Measurements from ENCODE around the gene BRD2. TPM values are rescaled to one million over a fixed set of nuclear protein-coding genes. Genes with fewer than 3 reads are reported as not detected.
A peak's percentile ranks its signal among the peaks of the same experiment; 100 is the strongest.

The BRD2 gene
- total RNA-seq, 8 experiments from 2014 or later = 124 to 401 (median 193) TPM

- Histone ChIP-seq H3K27ac (no peak overlapping the region), H3K4me1 (replicated peaks in 1 of 2) (peaks cover 13 to 15% of the 10 kb centered on the region in 2 donors), H3K4me3 (no peak overlapping the region)
- ATAC-seq (replicated peaks in 6 of 8) = no peak
- in situ Hi-C loops (cut with MboI; ENCODE audit: low pct_unique_long_range_greater_than_20kb in 2 of 9, low sequenced_read_pairs in 9 of 9, unreplicated experiment in 9 of 9) = loop anchor here in 4 of 9 experiments (25.0 kb wide), 1 partner anchor 91 kb away; no protein-coding TSS in a partner anchor
- WGBS, 10 experiments = 77 to 100% (median 90%) methylated on average over 4 to 7 of the region's 7 CpGs; no CpG with 5 or more reads in 1 of the 10 experiments
These were observed 9.5 kb downstream of the BRD2 start for GRCh38 chr6:32977953-32978324.

- Histone ChIP-seq H3K27ac (no peak overlapping the region), H3K4me3 (no peak overlapping the region), H3K4me1 (replicated peaks in 1 of 2) (peaks cover 13 to 14% of the 10 kb centered on the region in 2 donors)
- WGBS, 10 experiments = 79 to 100% (median 98%) methylated on average over 1 to 9 of the region's 12 CpGs; no CpG with 5 or more reads in 2 of the 10 experiments
- no peak for ATAC-seq (replicated peaks in 6 of 8)
- in situ Hi-C loops (cut with MboI; ENCODE audit: low pct_unique_long_range_greater_than_20kb in 2 of 9, low sequenced_read_pairs in 9 of 9, unreplicated experiment in 9 of 9) = loop anchor here in 4 of 9 experiments (25.0 kb wide), 1 partner anchor 93 kb away; no protein-coding TSS in a partner anchor
These were observed 11.5 kb downstream of the BRD2 start for GRCh38 chr6:32979720-32980487.

DNA sequence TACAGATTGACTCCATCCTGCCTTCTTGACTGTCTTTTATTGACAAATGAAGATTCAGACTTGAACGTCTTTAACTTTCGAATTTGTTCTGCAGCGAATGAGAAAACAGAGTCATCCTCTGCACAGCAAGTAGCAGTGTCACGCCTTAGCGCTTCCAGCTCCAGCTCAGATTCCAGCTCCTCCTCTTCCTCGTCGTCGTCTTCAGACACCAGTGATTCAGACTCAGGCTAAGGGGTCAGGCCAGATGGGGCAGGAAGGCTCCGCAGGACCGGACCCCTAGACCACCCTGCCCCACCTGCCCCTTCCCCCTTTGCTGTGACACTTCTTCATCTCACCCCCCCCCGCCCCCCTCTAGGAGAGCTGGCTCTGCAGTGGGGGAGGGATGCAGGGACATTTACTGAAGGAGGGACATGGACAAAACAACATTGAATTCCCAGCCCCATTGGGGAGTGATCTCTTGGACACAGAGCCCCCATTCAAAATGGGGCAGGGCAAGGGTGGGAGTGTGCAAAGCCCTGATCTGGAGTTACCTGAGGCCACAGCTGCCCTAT is 12.2 kb downstream of the BRD2 start:
- H3K27ac ChIP-seq = no peak overlapping the region
- 78 to 95% (median 85%) methylated on average over 3 to 5 of the region's 11 CpGs; no CpG with 5 or more reads in 5 of the 10 experiments for WGBS, 10 experiments
- peaks cover 7 to 10% of the 10 kb centered on the region in 2 donors for H3K4me1 ChIP-seq (replicated peaks in 1 of 2)
- peak in 4 of 8 experiments; percentile 3 to 9 (median 5) for ATAC-seq (replicated peaks in 6 of 8)
- no peak overlapping the region for H3K4me3 ChIP-seq
- in situ Hi-C loops (cut with MboI; ENCODE audit: low pct_unique_long_range_greater_than_20kb in 2 of 9, low sequenced_read_pairs in 9 of 9, unreplicated experiment in 9 of 9) = loop anchor here in 4 of 9 experiments (25.0 kb wide), 1 partner anchor 93 kb away; no protein-coding TSS in a partner anchor

DNA sequence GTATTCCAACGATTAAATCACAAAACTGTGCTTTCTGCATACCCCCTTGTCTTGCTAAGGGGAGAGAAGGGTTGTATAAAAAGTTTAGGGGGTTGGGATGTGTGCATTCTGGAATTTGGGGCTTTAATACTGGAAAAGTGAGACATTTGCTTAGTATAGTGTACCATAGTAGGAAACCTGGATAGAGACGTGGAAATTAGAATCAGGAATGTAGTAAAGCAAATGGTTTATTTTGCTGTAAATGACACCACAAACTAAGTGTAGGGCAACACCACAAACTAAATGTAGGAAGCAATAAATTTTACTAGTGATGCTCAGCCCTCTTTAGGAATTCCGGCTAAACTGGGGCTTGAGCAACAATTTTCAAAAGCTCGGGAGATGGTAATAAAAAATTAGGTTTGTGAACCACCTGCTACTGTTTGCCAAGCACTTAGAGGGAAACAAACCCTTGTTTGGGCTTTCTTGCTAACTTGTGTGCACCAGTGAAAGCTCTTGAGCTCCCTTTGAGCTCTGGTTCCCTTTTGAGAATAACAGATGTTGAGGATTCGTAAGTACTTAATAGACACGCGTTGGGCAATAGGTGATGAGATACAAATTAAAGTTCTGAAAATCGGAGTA is 13.8 kb downstream of the BRD2 start:
- ATAC-seq (replicated peaks in 6 of 8) = no peak
- Histone ChIP-seq H3K27ac (no peak overlapping the region), H3K4me3 (no peak overlapping the region), H3K4me1 (replicated peaks in 1 of 2) (no peaks in the 10 kb centered on the region)
- WGBS, 10 experiments = 34 to 83% (median 75%) methylated on average over 2 to 8 of the region's 8 CpGs; no CpG with 5 or more reads in 2 of the 10 experiments
- in situ Hi-C loops (cut with MboI; ENCODE audit: low pct_unique_long_range_greater_than_20kb in 2 of 9, low sequenced_read_pairs in 9 of 9, unreplicated experiment in 9 of 9) = loop anchor here in 4 of 9 experiments (25.0 kb wide), 1 partner anchor 95 kb away; no protein-coding TSS in a partner anchor

DNA sequence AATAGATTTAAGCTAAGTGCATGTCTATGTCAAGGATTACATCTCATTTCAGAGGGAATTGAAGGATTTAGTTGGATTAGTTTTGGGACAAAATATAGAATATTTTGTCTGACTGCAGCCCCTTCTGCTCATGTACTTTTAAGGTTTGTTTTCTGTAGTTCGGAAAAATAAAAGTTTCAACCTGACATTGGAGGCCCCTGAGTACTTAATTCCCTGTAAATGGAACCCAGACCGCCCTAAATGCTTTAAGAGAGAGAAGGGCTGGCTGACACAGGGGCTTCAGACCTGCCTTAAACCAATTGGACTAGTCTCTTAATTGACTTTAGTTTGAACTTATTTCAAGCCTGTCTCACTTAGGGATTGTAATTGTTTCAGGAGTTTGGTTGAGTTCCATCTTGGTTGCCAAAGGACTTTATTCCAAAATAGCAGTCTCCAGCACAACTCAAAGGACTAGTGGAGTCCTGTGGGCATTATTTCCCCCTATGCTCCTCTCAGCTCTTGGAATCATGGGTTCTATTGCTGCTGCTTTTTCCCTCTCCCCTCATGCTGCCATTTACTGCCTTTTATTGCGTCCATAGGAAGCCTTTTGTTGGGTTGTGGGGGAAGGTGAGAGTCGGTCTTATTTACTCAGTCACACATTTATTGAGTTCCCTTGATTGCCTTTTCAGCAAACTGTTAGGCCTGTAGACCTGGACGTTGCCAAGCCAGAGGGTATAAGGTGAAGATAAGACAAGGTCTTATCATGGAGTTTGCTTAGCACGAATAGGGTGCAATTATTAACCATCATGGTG is 14.5 kb downstream of the BRD2 start:
- H3K4me1 ChIP-seq (replicated peaks in 1 of 2) = no peaks in the 10 kb centered on the region
- peak in 7 of 8 experiments; percentile 0 to 4 (median 1) for ATAC-seq (replicated peaks in 6 of 8)
- in situ Hi-C loops (cut with MboI; ENCODE audit: low pct_unique_long_range_greater_than_20kb in 2 of 9, low sequenced_read_pairs in 9 of 9, unreplicated experiment in 9 of 9) = loop anchor here in 4 of 9 experiments (25.0 kb wide), 1 partner anchor 96 kb away; no protein-coding TSS in a partner anchor
- 0 to 89% (median 58%) methylated on average over 1 to 6 of the region's 6 CpGs for WGBS, 10 experiments
- H3K4me3 ChIP-seq = no peak overlapping the region
- H3K27ac ChIP-seq = no peak overlapping the region

DNA sequence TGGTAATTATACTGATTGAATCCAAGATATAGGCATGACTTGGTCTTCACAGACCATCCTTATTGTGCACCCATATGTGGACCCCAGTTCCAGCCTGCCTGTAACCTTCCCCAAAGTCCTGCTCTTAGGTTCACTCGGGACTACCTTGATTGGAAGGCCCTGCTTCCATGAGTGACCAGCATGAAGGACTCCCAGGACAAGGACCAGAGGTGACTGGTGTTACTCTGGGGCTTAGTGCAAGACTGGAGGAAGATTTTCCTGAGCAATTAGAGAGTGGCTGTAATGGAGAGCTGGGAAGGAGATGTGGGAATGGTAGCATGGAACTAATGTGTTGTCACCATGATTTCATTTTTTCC is 15.1 kb downstream of the BRD2 start:
- Histone ChIP-seq H3K27ac (no peak overlapping the region), H3K4me3 (no peak overlapping the region), H3K4me1 (replicated peaks in 1 of 2) (no peaks in the 10 kb centered on the region)
- in situ Hi-C loops (cut with MboI; ENCODE audit: low pct_unique_long_range_greater_than_20kb in 2 of 9, low sequenced_read_pairs in 9 of 9, unreplicated experiment in 9 of 9) = loop anchor here in 4 of 9 experiments (25.0 kb wide), 1 partner anchor 96 kb away; no protein-coding TSS in a partner anchor
- WGBS, 10 experiments = 80 to 100% (median 83%) methylated on average over 1 of the region's 1 CpG; no CpG with 5 or more reads in 7 of the 10 experiments
- peak in 7 of 8 experiments; percentile 4 to 22 (median 10) for ATAC-seq (replicated peaks in 6 of 8)

DNA sequence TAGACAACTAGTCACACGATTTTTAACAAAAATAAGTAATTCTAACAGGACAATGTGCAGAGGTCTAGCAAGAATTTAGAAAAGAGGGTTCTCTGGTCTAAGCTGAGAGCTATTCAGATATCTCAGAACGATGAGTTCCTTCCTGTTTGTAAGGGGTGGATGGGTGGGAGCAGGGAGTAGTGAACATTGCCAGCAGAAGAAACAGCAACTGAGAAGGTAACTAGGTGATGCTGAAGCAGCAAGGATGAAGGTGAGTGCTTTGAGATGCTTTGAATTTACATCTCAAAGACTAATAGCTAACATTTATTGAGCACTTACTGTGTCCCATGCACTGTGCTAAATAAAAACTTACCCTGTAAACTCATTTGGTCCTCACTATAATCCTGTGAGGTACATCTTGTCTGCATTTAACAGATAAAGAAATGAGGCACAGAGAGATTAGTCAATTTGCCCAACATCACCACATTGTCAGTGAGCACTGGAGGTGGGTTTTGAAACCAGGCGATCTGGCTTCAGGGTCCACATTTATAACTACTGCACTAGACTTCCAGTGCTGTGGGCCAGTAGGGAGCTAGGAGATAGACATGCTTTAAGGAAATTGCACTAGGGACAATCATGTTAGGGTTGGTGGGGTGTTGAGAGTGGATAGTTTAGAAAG is 15.7 kb downstream of the BRD2 start:
- in situ Hi-C loops (cut with MboI; ENCODE audit: low pct_unique_long_range_greater_than_20kb in 2 of 9, low sequenced_read_pairs in 9 of 9, unreplicated experiment in 9 of 9) = loop anchor here in 4 of 9 experiments (25.0 kb wide), 1 partner anchor 97 kb away; no protein-coding TSS in a partner anchor
- WGBS, 10 experiments = 0 to 86% (median 40%) methylated on average over 1 to 3 of the region's 3 CpGs; no CpG with 5 or more reads in 1 of the 10 experiments
- no peak overlapping the region for H3K27ac ChIP-seq

DNA sequence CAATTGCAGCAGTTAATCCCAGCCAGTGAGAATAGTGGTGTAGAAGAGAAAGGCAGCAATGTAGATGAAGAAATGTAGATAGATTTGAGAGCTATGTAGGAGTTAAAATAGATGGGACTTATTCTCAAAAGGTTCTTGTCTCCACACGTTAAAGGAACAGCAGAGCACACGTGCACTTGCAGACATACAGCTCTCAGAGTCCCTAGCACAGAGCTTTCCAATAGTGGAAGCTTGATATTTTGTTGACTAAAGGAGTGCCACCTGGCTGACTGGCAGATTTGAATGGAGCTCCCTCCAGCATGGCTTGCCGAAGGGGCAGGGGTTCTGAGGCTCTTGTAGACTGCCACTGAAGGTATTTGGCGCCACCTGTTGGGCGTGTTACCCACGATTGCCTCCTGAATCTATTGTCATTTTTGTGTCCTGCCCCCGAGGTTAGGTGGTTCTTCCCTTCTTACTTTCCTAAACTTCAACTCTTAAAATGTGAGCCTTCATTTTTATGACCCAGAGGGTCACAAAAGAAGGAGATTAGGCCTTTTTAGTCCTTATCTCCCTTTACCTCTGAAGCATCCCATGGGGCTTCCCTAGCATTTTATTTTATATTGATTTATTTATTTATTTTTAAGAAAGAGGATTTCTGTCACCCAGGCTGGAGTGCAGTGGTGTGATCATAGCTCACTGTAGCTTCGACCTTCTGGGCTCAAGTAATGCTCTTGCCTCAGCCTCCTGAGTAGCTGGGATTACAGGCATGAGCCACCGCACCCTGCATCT is 16.4 kb downstream of the BRD2 start:
- 0 to 33% (median 0%) methylated on average over 1 to 8 of the region's 9 CpGs for WGBS, 10 experiments

More for the DNA sequence above, 15.7 kb downstream of the BRD2 start:
- Histone ChIP-seq H3K4me3 (no peak overlapping the region), H3K4me1 (replicated peaks in 1 of 2) (no peaks in the 10 kb centered on the region)
- peak in 6 of 8 experiments; percentile 1 to 25 (median 8) for ATAC-seq (replicated peaks in 6 of 8)

GRCh38 chr6:32989368-32989767 is 21.0 kb downstream of the BRD2 start:
- no peak overlapping the region for H3K27ac ChIP-seq
- no peak overlapping the region for H3K4me3 ChIP-seq
- 40 to 100% (median 89%) methylated on average over 1 of the region's 1 CpG; no CpG with 5 or more reads in 6 of the 10 experiments for WGBS, 10 experiments
- no peak for ATAC-seq (replicated peaks in 6 of 8)
- no peaks in the 10 kb centered on the region for H3K4me1 ChIP-seq (replicated peaks in 1 of 2)
- in situ Hi-C loops (cut with MboI; ENCODE audit: low pct_unique_long_range_greater_than_20kb in 2 of 9, low sequenced_read_pairs in 9 of 9, unreplicated experiment in 9 of 9) = loop anchor here in 4 of 9 experiments (25.0 kb wide), 1 partner anchor 102 kb away; no protein-coding TSS in a partner anchor

More for the DNA sequence above, 16.4 kb downstream of the BRD2 start:
- Histone ChIP-seq H3K4me1 (replicated peaks in 1 of 2) (no peaks in the 10 kb centered on the region), H3K27ac (no peak overlapping the region), H3K4me3 (no peak overlapping the region)
- in situ Hi-C loops (cut with MboI; ENCODE audit: low pct_unique_long_range_greater_than_20kb in 2 of 9, low sequenced_read_pairs in 9 of 9, unreplicated experiment in 9 of 9) = loop anchor here in 4 of 9 experiments (25.0 kb wide), 1 partner anchor 98 kb away; no protein-coding TSS in a partner anchor
- peak; percentile 46 to 80 (median 72) for ATAC-seq (replicated peaks in 6 of 8)

DNA sequence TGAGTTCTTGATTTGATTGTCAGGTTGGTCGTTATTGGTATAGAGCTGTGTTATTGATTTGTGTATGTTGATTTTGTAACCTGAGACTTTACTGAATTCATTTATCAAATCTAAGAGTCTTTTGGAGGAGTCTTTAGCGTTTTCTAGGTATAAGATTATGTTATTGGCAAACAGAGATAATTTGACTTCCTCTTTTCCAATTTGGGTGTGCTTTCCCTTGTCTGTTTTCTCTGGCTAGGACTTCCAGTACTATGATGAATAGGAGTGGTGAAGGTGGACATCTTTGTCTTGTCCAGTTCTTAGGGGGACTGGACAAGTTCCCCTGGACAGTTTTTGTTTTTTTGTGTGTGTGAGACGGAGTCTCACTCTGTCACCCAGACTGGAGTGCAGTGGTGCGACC is 23.6 kb downstream of the BRD2 start:
- WGBS, 10 experiments = 20 to 80% (median 56%) methylated on average over 1 to 4 of the region's 4 CpGs; no CpG with 5 or more reads in 1 of the 10 experiments
- no peak for ATAC-seq (replicated peaks in 6 of 8)
- in situ Hi-C loops (cut with MboI; ENCODE audit: low pct_unique_long_range_greater_than_20kb in 2 of 9, low sequenced_read_pairs in 9 of 9, unreplicated experiment in 9 of 9) = loop anchor here in 4 of 9 experiments (25.0 kb wide), 1 partner anchor 105 kb away; no protein-coding TSS in a partner anchor
- H3K4me1 ChIP-seq (replicated peaks in 1 of 2) = no peaks in the 10 kb centered on the region
- H3K27ac ChIP-seq = no peak overlapping the region
- no peak overlapping the region for H3K4me3 ChIP-seq

DNA sequence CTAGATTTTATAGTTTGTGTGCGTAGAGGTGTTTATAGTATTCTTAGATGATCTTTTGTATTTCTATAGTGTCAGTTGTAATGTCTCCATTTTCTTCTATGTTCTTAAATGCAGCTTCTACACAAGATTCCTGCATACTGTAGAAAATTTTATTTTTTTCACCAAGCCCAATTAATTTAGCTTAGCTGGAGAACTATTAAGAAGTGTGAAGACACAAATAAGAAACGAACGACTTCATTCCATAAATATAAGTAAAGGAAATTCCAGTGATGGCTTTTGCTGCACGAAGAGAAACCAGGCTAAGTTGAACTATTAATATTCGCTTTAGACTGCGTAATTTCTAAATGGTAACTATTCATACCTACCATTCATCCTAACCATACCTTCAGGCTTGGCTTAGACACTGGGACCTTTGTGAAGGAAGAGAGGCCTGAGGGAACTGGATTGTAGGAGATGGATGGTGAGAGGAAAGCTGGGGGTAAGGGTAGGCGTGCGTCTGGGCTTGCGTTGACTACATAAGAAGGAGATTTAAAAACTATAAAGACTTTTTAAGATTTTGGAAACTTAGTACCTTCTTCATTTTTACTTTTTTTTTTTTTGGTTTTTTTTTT is 25.1 kb downstream of the BRD2 start:
- 60 to 100% (median 90%) methylated on average over 1 to 9 of the region's 9 CpGs for WGBS, 10 experiments

More for the DNA sequence above, 25.1 kb downstream of the BRD2 start:
- no peak for ATAC-seq (replicated peaks in 6 of 8)
- no peaks in the 10 kb centered on the region for H3K4me1 ChIP-seq (replicated peaks in 1 of 2)
- H3K27ac ChIP-seq = no peak overlapping the region
- in situ Hi-C loops (cut with MboI; ENCODE audit: low pct_unique_long_range_greater_than_20kb in 2 of 9, low sequenced_read_pairs in 9 of 9, unreplicated experiment in 9 of 9) = loop anchor here in 4 of 9 experiments (25.0 kb wide), 1 partner anchor 106 kb away; no protein-coding TSS in a partner anchor
- no peak overlapping the region for H3K4me3 ChIP-seq

All from motor neuron (in vitro differentiated cells).